NCI-H2196 (cell line): Measurements from ENCODE around the gene FAM217A.
"Not testable (repeated sequence)": the region's sequence is repeated elsewhere in the genome, so short reads cannot be mapped to it uniquely, and the experiment has no call there.

Source experiments
- DNase-seq: peaks from one replicate; lab custom pipeline; 2025; ENCODE audit not compliant: unreplicated experiment; lab: John Stamatoyannopoulos, UW

Gene FAM217A

GRCh38 chr6:4078691-4079471, at the start of gene FAM217A:
TSS of gene FAM217A (minus strand) at chr6:4079137. CDS start at chr6:4077414, 1,723 bp downstream.
- DNase-seq = no peak

- DNase-seq = no peak
Measured at GRCh38 chr6:4128072-4128471, 49.1 kb upstream of the FAM217A start.

GRCh38 chr6:4125933-4126864, 47.3 kb upstream of the FAM217A start:
- DNase-seq = no peak

- no peak for DNase-seq
Measured at GRCh38 chr6:4125500-4125899, 46.6 kb upstream of the FAM217A start.

GRCh38 chr6:4124351-4124750, 45.4 kb upstream of the FAM217A start:
- no peak for DNase-seq

GRCh38 chr6:4115741-4116140, 36.8 kb upstream of the FAM217A start:
- no peak for DNase-seq

GRCh38 chr6:4114123-4114522, 35.2 kb upstream of the FAM217A start:
- DNase-seq = no peak

- DNase-seq = no peak
Measured at GRCh38 chr6:4113649-4114048, 34.7 kb upstream of the FAM217A start.

- no peak for DNase-seq
Measured at GRCh38 chr6:4112366-4112765, 33.4 kb upstream of the FAM217A start.

GRCh38 chr6:4109363-4109815, 30.5 kb upstream of the FAM217A start:
- DNase-seq = not testable (repeated sequence)

- no peak for DNase-seq
Measured at GRCh38 chr6:4108561-4109093, 29.7 kb upstream of the FAM217A start.

- no peak for DNase-seq
Measured at GRCh38 chr6:4107873-4108272, 28.9 kb upstream of the FAM217A start.

- no peak for DNase-seq
Measured at GRCh38 chr6:4105980-4106536, 27.1 kb upstream of the FAM217A start.

- no peak for DNase-seq
Measured at GRCh38 chr6:4103929-4104328, 25.0 kb upstream of the FAM217A start.

GRCh38 chr6:4102687-4103244, 23.8 kb upstream of the FAM217A start:
- DNase-seq = no peak

GRCh38 chr6:4101298-4101697, 22.4 kb upstream of the FAM217A start:
- no peak for DNase-seq

GRCh38 chr6:4100655-4101054, 21.7 kb upstream of the FAM217A start:
- no peak for DNase-seq

GRCh38 chr6:4093288-4093687, 14.4 kb upstream of the FAM217A start:
- DNase-seq = no peak

GRCh38 chr6:4091941-4092340, 13.0 kb upstream of the FAM217A start:
- DNase-seq = no peak

- not testable (repeated sequence) for DNase-seq
Measured at GRCh38 chr6:4090043-4090442, 11.1 kb upstream of the FAM217A start.

- DNase-seq = no peak
Measured at GRCh38 chr6:4088704-4089103, 9.8 kb upstream of the FAM217A start.
